HEK293 (cell line): ENCODE measurements around the gene VPS50.

ENCODE experiments used
- CTCF ChIP-seq: fragments of 450-650 bp; formaldehyde crosslinking; IDR thresholded peaks from 2 replicates; pipeline ENCODE4 v1.5.1; 2016; ENCODE audit warnings: missing biosample characterization, missing genetic modification characterization
- KLF16 ChIP-seq: fragments of 450-650 bp; formaldehyde crosslinking; IDR thresholded peaks from 2 replicates; pipeline ENCODE4 v1.5.1; 2017; ENCODE audit warnings: missing biosample characterization, missing genetic modification characterization
- KLF9 ChIP-seq: fragments of 450-650 bp; formaldehyde crosslinking; IDR thresholded peaks from 2 replicates; pipeline ENCODE4 v1.5.1; 2016; ENCODE audit warnings: missing biosample characterization, missing genetic modification characterization, low read depth
- SP2 ChIP-seq: fragments of 450-650 bp; formaldehyde crosslinking; IDR thresholded peaks from 2 replicates; pipeline ENCODE4 v1.5.1; 2016; ENCODE audit warnings: missing biosample characterization, missing genetic modification characterization
- TCF7L2 ChIP-seq: IDR thresholded peaks from 2 replicates; pipeline ENCODE4 v1.6.1; 2011; ENCODE audit warnings: low read depth, mild to moderate bottlenecking, inconsistent platforms, low read length, moderate library complexity, borderline replicate concordance
- ZBTB26 ChIP-seq: fragments of 450-650 bp; formaldehyde crosslinking; optimal IDR thresholded peaks from 2 replicates; pipeline ENCODE3; 2016; ENCODE audit warnings: missing biosample characterization, mild to moderate bottlenecking, missing genetic modification characterization
- ZNF24 ChIP-seq: fragments of 450-650 bp; formaldehyde crosslinking; IDR thresholded peaks from 2 replicates; pipeline ENCODE4 v1.5.1; 2016; ENCODE audit warnings: missing biosample characterization, missing genetic modification characterization
- ZNF292 ChIP-seq: fragments of 450-650 bp; formaldehyde crosslinking; IDR thresholded peaks from 2 replicates; pipeline ENCODE4 v1.5.1; 2016; ENCODE audit warnings: low read depth, missing biosample characterization, missing genetic modification characterization, borderline replicate concordance
- ZNF423 ChIP-seq: fragments of 450-650 bp; formaldehyde crosslinking; IDR thresholded peaks from 2 replicates; pipeline ENCODE4 v1.5.1; 2016; ENCODE audit warnings: missing biosample characterization, missing genetic modification characterization
- ZNF555 ChIP-seq: fragments of 450-650 bp; formaldehyde crosslinking; conservative IDR thresholded peaks from 2 replicates; pipeline ENCODE4 v1.5.1; 2017; ENCODE audit warnings: missing biosample characterization, mild to moderate bottlenecking, missing genetic modification characterization, inconsistent platforms
- ZNF571 ChIP-seq: fragments of 450-650 bp; formaldehyde crosslinking; IDR thresholded peaks from 2 replicates; pipeline ENCODE4 v1.5.0; 2017; ENCODE audit warnings: missing biosample characterization, missing genetic modification characterization
- ZNF580 ChIP-seq: fragments of 450-650 bp; formaldehyde crosslinking; IDR thresholded peaks from 2 replicates; pipeline ENCODE4 v1.5.1; 2016; ENCODE audit warnings: missing biosample characterization, missing genetic modification characterization
- ZNF785 ChIP-seq: fragments of 450-650 bp; formaldehyde crosslinking; IDR thresholded peaks from 2 replicates; pipeline ENCODE4 v1.5.1; 2016; ENCODE audit warnings: missing biosample characterization, missing genetic modification characterization

- TF ChIP-seq TCF7L2 (no peak), ZNF423 (tag by site-specific recombination) (no peak), KLF9 (tag by site-specific recombination) (no peak), ZNF785 (no peak), ZNF571 (tag by site-specific recombination) (no peak), ZNF580 (tag by site-specific recombination) (no peak), KLF16 (tag by site-specific recombination) (no peak), CTCF (tag by site-specific recombination) (no peak), SP2 (tag by site-specific recombination) (no peak), ZNF24 (tag by site-specific recombination) (no peak), ZNF292 (tag by site-specific recombination) (no peak), ZNF555 (no peak), ZBTB26 (tag by site-specific recombination) (no peak)
These were observed 61.1 kb downstream of the VPS50 start for GRCh38 chr7:93293229-93293628.
